SH-SY5Y (cell line): Measurements from ENCODE around the gene TMEM247.

ENCODE experiments used
- GATA2 ChIP-seq: IDR thresholded peaks from 2 replicates; pipeline ENCODE4 v1.6.1; 2011; ENCODE audit warnings: mild to moderate bottlenecking, low read depth, low read length
- GATA3 ChIP-seq: IDR thresholded peaks from 2 replicates; pipeline ENCODE4 v1.6.1; 2011; ENCODE audit warnings: low read depth, mild to moderate bottlenecking, low read length, moderate library complexity

- TF ChIP-seq GATA2 = no peak
- no peak for TF ChIP-seq GATA3
Measured at GRCh38 chr2:46525522-46526155, 46.3 kb downstream of the TMEM247 start.
